GM15510 (cell line): ENCODE measurements around the gene DEAF1.

Experiments used
- POLR2A ChIP-seq: IDR thresholded peaks from 3 replicates; pipeline ENCODE4 v1.6.1; 2011; ENCODE audit warnings: borderline replicate concordance; ENCODE audit not compliant: insufficient read length; ENCODE audit errors: extremely low read depth

Gene DEAF1

GRCh38 chr11:724049-724777 lies 29.2 kb upstream of the DEAF1 start:
- no peak for TF ChIP-seq POLR2A

GRCh38 chr11:723120-723883 lies 28.3 kb upstream of the DEAF1 start:
- no peak for TF ChIP-seq POLR2A

DNA sequence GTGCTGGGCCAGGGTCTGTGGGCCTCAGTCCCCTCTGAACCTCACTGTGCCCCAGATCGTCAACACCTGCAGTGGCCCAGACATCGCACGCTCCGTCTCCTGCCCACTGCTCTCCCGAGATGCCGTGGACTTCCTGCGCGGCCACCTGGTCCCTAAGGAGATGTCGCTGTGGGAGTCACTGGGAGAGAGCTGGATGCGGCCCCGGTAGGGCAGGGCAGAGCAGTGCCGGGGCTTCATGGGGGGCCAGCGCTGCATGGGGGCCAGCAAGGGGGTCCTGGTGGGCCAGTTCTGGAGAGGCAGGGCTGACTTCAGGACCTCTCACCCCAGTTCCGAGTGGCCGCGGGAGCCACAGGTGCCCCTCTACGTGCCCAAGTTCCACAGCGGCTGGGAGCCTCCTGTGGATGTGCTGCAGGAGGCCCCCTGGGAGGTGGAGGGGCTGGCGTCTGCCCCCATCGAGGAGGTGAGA lies 27.4 kb upstream of the DEAF1 start:
- TF ChIP-seq POLR2A: no peak

- TF ChIP-seq POLR2A: no peak
Measured at GRCh38 chr11:721741-722345, 26.8 kb upstream of the DEAF1 start.

GRCh38 chr11:721247-721740 lies 26.3 kb upstream of the DEAF1 start:
- no peak for TF ChIP-seq POLR2A

GRCh38 chr11:720642-721246 lies 25.7 kb upstream of the DEAF1 start:
- TF ChIP-seq POLR2A: no peak

GRCh38 chr11:720017-720641 lies 25.1 kb upstream of the DEAF1 start:
- no peak for TF ChIP-seq POLR2A

GRCh38 chr11:719214-720016 lies 24.4 kb upstream of the DEAF1 start:
- no peak for TF ChIP-seq POLR2A

- TF ChIP-seq POLR2A: no peak
Measured at GRCh38 chr11:714436-714835, 19.4 kb upstream of the DEAF1 start.

GRCh38 chr11:709109-709997 lies 14.3 kb upstream of the DEAF1 start:
- TF ChIP-seq POLR2A: no peak

- TF ChIP-seq POLR2A: no peak
Measured at GRCh38 chr11:708511-708910, 13.5 kb upstream of the DEAF1 start.

GRCh38 chr11:707817-708420 lies 12.9 kb upstream of the DEAF1 start:
- TF ChIP-seq POLR2A: no peak
